ENCODE results near the gene IRF4. TPM values are rescaled to one million over a fixed set of nuclear protein-coding genes. Genes with fewer than 3 reads are reported as not detected.

IRF4 gene
- total and polyA plus RNA-seq, 2 experiments from 2014 or later, result 1.3 to 1.9 TPM

DNA sequence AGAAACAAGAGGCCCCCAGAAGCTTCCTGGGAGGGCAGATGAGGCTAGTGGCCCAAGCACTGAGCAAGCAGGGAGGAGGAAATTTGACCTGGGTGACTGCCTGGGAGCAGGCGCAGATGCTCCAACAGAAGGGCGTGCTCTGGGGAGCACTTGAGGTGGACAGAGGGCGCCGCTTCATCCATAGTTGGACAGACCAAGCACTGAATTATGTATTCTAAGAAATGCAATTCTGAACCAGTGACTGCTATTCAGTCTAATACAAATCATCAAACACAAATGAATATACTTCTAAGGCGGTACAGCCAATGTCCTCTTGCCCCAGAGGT lies 28.7 kb upstream of the IRF4 start:
- Mint-ChIP-seq H3K27me3 (ENCODE audit: insufficient read depth, low read depth, poor library complexity) (peaks cover 14% of the 10 kb centered on the region), H3K4me3 (no peak overlapping the region), H3K27ac (no peak overlapping the region), H3K9me3 (peaks cover 98% of the 10 kb centered on the region), H3K4me1 (peaks cover 9% of the 10 kb centered on the region; the same call in 2 of the 3 replicates), H3K36me3 (ENCODE audit: low read depth) (peaks cover 48% of the 10 kb centered on the region)
- H3K27ac ChIP-seq (ENCODE audit: low read depth), result no peak overlapping the region
- no peak overlapping the region for H3K4me2 ChIP-seq
- H3K9me2 ChIP-seq (ENCODE audit: insufficient read depth), result 0 out of 2 replicates have a peak, but pooled peaks cover 6% of the 10 kb centered on the region
- 0 out of 2 replicates have a peak, but pooled peaks cover 5% of the 10 kb centered on the region for H3K4me1 ChIP-seq (ENCODE audit: insufficient read depth)
- 0 out of 2 replicates have a peak, but pooled peaks cover 5% of the 10 kb centered on the region for H3F3A ChIP-seq (replicated peaks; ENCODE audit: low read depth)
- no peaks in the 10 kb centered on the region for H3K27me3 ChIP-seq (ENCODE audit: insufficient read depth)
- H3K4me3 ChIP-seq, result no peak overlapping the region
- peaks cover 30% of the 10 kb centered on the region for H3K36me3 ChIP-seq (ENCODE audit: insufficient read depth)
- no peak overlapping the region for H2AFZ ChIP-seq
- TF ChIP-seq ETS1 (IDR thresholded peaks at IDR 0.05) (no peak), ZNF462 (CRISPR knock-in tag; IDR thresholded peaks at IDR 0.05) (no peak), STAT1 (IDR thresholded peaks at IDR 0.05; ENCODE audit: unreplicated experiment) (no peak), CTCF (conservative IDR thresholded peaks at IDR 0.05; ENCODE audit: low read depth in 2 of 2) (no peak), EZH2phosphoT487 (IDR thresholded peaks at IDR 0.05; ENCODE audit: unreplicated experiment) (no peak), JUNB (IDR thresholded peaks at IDR 0.05; ENCODE audit: unreplicated experiment) (no peak), REST (IDR thresholded peaks at IDR 0.05; ENCODE audit: unreplicated experiment) (no peak), ZNF114 (CRISPR knock-in tag; IDR thresholded peaks at IDR 0.05) (no peak), EZH2 (IDR thresholded peaks at IDR 0.05; ENCODE audit: low read depth, unreplicated experiment) (no peak), ZNF331 (CRISPR knock-in tag; IDR thresholded peaks at IDR 0.05; ENCODE audit: low read depth) (no peak), POLR2AphosphoS5 (IDR thresholded peaks at IDR 0.05; ENCODE audit: low read depth) (no peak), CREB1 (CRISPR knock-in tag; IDR thresholded peaks at IDR 0.05; ENCODE audit: low read depth) (no peak), NANOG (IDR thresholded peaks at IDR 0.05; ENCODE audit: borderline replicate concordance) (no peak)
- H3K79me2 ChIP-seq (replicated peaks; ENCODE audit: insufficient read depth), result no peaks in the 10 kb centered on the region
- ATAC-seq, result no peak
- no peaks in the 10 kb centered on the region for H4K20me1 ChIP-seq (replicated peaks; ENCODE audit: insufficient read depth)
- no peak for DNase-seq (ENCODE audit: low spot score)

Data from GM23338 (cell line).